Endometrial microvascular endothelial cells (primary cell): Measurements from ENCODE around the gene TNFRSF13B. TPM values are rescaled to one million over a fixed set of nuclear protein-coding genes. Genes with fewer than 3 reads are reported as not detected.
"Not testable (repeated sequence)": the region's sequence is repeated elsewhere in the genome, so short reads cannot be mapped to it uniquely, and the experiment has no call there.

Source experiments
- in situ Hi-C: cut with HindIII; loops from 2 replicates; pipeline ENCODE4 v1.10.0; 2017; ENCODE audit warnings: low sequenced_read_pairs, low pct_unique_long_range_greater_than_20kb; ENCODE audit errors: inconsistent ontology term
- total RNA-seq: library from RNA; depleted of rRNA; stranded (reverse); fragments of >200 nt; gene quantifications from one replicate; pipeline ENCODE4 v1.2.3, GENCODE V29; 2015; ENCODE audit errors: inconsistent ontology term

The TNFRSF13B gene
- total RNA-seq, 1 donor from 2014 or later, result not detected

GRCh38 chr17:16973043-16973442, 1.1 kb upstream of the TNFRSF13B start:
- in situ Hi-C loops, result not testable (repeated sequence)

- in situ Hi-C loops, result no loop called here
These were observed 428 bp upstream of the TNFRSF13B start for GRCh38 chr17:16972346-16972745.

GRCh38 chr17:16969931-16970906, 1.7 kb downstream of the TNFRSF13B start:
- in situ Hi-C loops, result no loop called here

- in situ Hi-C loops, result no loop called here
These were observed 3.1 kb downstream of the TNFRSF13B start for GRCh38 chr17:16968786-16969185.

- in situ Hi-C loops, result no loop called here
These were observed 9.1 kb downstream of the TNFRSF13B start for GRCh38 chr17:16962804-16963203.

GRCh38 chr17:16961792-16962191, 10.1 kb downstream of the TNFRSF13B start:
- in situ Hi-C loops, result no loop called here

- in situ Hi-C loops, result not testable (repeated sequence)
These were observed 10.9 kb downstream of the TNFRSF13B start for GRCh38 chr17:16961022-16961421.

GRCh38 chr17:16955011-16955410, 16.9 kb downstream of the TNFRSF13B start:
- in situ Hi-C loops, result not testable (repeated sequence)

GRCh38 chr17:16954521-16954920, 17.4 kb downstream of the TNFRSF13B start:
- in situ Hi-C loops, result no loop called here

GRCh38 chr17:16953841-16954240, 18.1 kb downstream of the TNFRSF13B start:
- in situ Hi-C loops, result no loop called here

GRCh38 chr17:16953347-16953746, 18.6 kb downstream of the TNFRSF13B start:
- in situ Hi-C loops, result no loop called here

GRCh38 chr17:16952401-16952800, 19.5 kb downstream of the TNFRSF13B start:
- in situ Hi-C loops, result no loop called here

- in situ Hi-C loops, result no loop called here
These were observed 21.4 kb downstream of the TNFRSF13B start for GRCh38 chr17:16950488-16950887.

- in situ Hi-C loops, result no loop called here
These were observed 23.1 kb downstream of the TNFRSF13B start for GRCh38 chr17:16948587-16949376.

- in situ Hi-C loops, result no loop called here
These were observed 24.4 kb downstream of the TNFRSF13B start for GRCh38 chr17:16947470-16947869.

- in situ Hi-C loops, result no loop called here
These were observed 26.2 kb downstream of the TNFRSF13B start for GRCh38 chr17:16945663-16946218.

- in situ Hi-C loops, result no loop called here
These were observed 26.8 kb downstream of the TNFRSF13B start for GRCh38 chr17:16945136-16945482.

- in situ Hi-C loops, result no loop called here
These were observed 27.4 kb downstream of the TNFRSF13B start for GRCh38 chr17:16944334-16945135.
